H1 (cell line): ENCODE results near the gene ITGB4. TPM values are rescaled to one million over a fixed set of nuclear protein-coding genes. Genes with fewer than 3 reads are reported as not detected.

Experiments
- CTCF ChIA-PET: fragments of 300-600 bp; sonication (Branson Sonifier 250); formaldehyde crosslinking; loops from one replicate; lab custom pipeline; 2021; ENCODE audit not compliant: partially characterized antibody; lab: Charles Lee
- POLR2A ChIA-PET: fragments of 300-600 bp; sonication (Branson Sonifier 250); formaldehyde crosslinking; loops from one replicate; lab custom pipeline; 2021; ENCODE audit warnings: inconsistent platforms; ENCODE audit not compliant: partially characterized antibody; lab: Charles Lee
- DNase-seq, 2 experiments: peaks; one replicate each; pipeline versions ENCODE4 v3.0.0 to v3.0.0-alpha.2; 2010 to 2022; ENCODE audit warnings: low spot score in 2 of 2, low read depth in 1 of 2, mixed read lengths in 1 of 2
- FAIRE-seq: peaks from 2 replicates; lab custom pipeline; 2011; peaks lifted over from hg19 to GRCh38; lab: Jason Lieb, UNC
- H2AFZ ChIP-seq: 2 replicates; pipeline ENCODE4 v1.8.1; 2012; ENCODE audit warnings: low read length, inconsistent platforms
- H2AK5ac ChIP-seq: 2 replicates; pipeline ENCODE4 v1.6.1; 2013; ENCODE audit warnings: low read depth, low read length
- H2BK120ac ChIP-seq: replicated peaks from 2 replicates; pipeline ENCODE3; 2013; ENCODE audit warnings: low read depth, low read length, inconsistent platforms
- H2BK12ac ChIP-seq: 2 replicates; pipeline ENCODE4 v1.6.1; 2013; ENCODE audit warnings: low read depth, low read length
- H2BK15ac ChIP-seq: 2 replicates; pipeline ENCODE4 v1.6.1; 2013; ENCODE audit warnings: low read length
- H2BK20ac ChIP-seq: 2 replicates; pipeline ENCODE4 v1.6.1; 2013; ENCODE audit warnings: low read length
- H2BK5ac ChIP-seq: 2 replicates; pipeline ENCODE4 v1.6.1; 2013; ENCODE audit warnings: low read depth, low read length
- H3K14ac ChIP-seq: 2 replicates; pipeline ENCODE4 v1.6.1; 2013; ENCODE audit warnings: inconsistent platforms; ENCODE audit not compliant: insufficient read length
- H3K18ac ChIP-seq: 2 replicates; pipeline ENCODE4 v1.6.1; 2013; ENCODE audit warnings: low read length; ENCODE audit errors: extremely low read depth
- H3K23ac ChIP-seq: 2 replicates; pipeline ENCODE4 v1.6.1; 2013; ENCODE audit warnings: inconsistent platforms; ENCODE audit not compliant: insufficient read length
- H3K23me2 ChIP-seq: 2 replicates; pipeline ENCODE4 v1.6.1; 2013; ENCODE audit warnings: low read depth, low read length
- H3K27ac ChIP-seq: 2 replicates; pipeline ENCODE4 v1.6.1; 2011; ENCODE audit warnings: low read depth, low read length, inconsistent platforms
- H3K27me3 ChIP-seq, 4 experiments: replicated peaks in 1 of 4; 1 replicate in 1 of 4; 2 replicates in 3 of 4; pipeline versions ENCODE4 v1.6.1 to v1.8.1; 2011 to 2013; ENCODE audit warnings: low read length in 3 of 4, mild to moderate bottlenecking in 3 of 4, inconsistent platforms in 2 of 4, mixed read lengths in 2 of 4, moderate library complexity in 1 of 4; ENCODE audit not compliant: control insufficient read depth in 3 of 4, insufficient read depth in 3 of 4; ENCODE audit errors: extremely low read depth in 1 of 4
- H3K36me3 ChIP-seq, 4 experiments: 2 replicates each; pipeline versions ENCODE4 v1.6.1 to v1.8.1; 2011 to 2013; ENCODE audit warnings: mild to moderate bottlenecking in 4 of 4, low read length in 3 of 4, moderate library complexity in 2 of 4, control low read depth in 1 of 4, inconsistent platforms in 1 of 4; ENCODE audit not compliant: insufficient read depth in 4 of 4, control insufficient read depth in 2 of 4
- H3K4ac ChIP-seq: replicated peaks from 2 replicates; pipeline ENCODE3; 2013; ENCODE audit warnings: low read length, low read depth, mixed read lengths, inconsistent platforms; ENCODE audit not compliant: insufficient read length
- H3K4me1 ChIP-seq, 4 experiments: replicated peaks in 1 of 4; 1 replicate in 1 of 4; 2 replicates in 3 of 4; pipeline versions ENCODE4 v1.6.1 to v1.8.1; 2011 to 2013; ENCODE audit warnings: low read length in 3 of 4, inconsistent platforms in 2 of 4, mixed read lengths in 1 of 4; ENCODE audit not compliant: insufficient read depth in 4 of 4, control insufficient read depth in 3 of 4
- H3K4me2 ChIP-seq, 2 experiments: 2 replicates each; pipeline versions ENCODE4 v1.6.1 to v1.8.1; 2011 to 2013; ENCODE audit warnings: low read depth in 2 of 2, low read length in 2 of 2, control low read depth in 1 of 2, inconsistent platforms in 1 of 2, mild to moderate bottlenecking in 1 of 2; ENCODE audit not compliant: insufficient read depth in 1 of 2
- H3K4me3 ChIP-seq, 4 experiments: fragments of 200-600, 300-600 bp in 1 of 4; sonication (generic), shearing (Covaris generic), sonication (Bioruptor Twin) in 1 of 4; 2 replicates each; pipeline versions ENCODE4 v1.5.1 to v1.8.1; 2011 to 2016; ENCODE audit warnings: low read length in 4 of 4, low read depth in 3 of 4, control low read depth in 2 of 4, inconsistent platforms in 2 of 4, mild to moderate bottlenecking in 2 of 4, mixed read lengths in 1 of 4, moderate library complexity in 1 of 4; ENCODE audit not compliant: insufficient read depth in 2 of 4; ENCODE audit errors: extremely low read depth in 1 of 4
- H3K56ac ChIP-seq: replicated peaks from 2 replicates; pipeline ENCODE3; 2013; ENCODE audit warnings: low read depth, mild to moderate bottlenecking, mixed read lengths, low read length, inconsistent platforms; ENCODE audit not compliant: insufficient read length
- H3K79me1 ChIP-seq: 2 replicates; pipeline ENCODE4 v1.6.1; 2013; ENCODE audit warnings: low read depth, low read length, control low read depth
- H3K79me2 ChIP-seq, 2 experiments: 2 replicates each; pipeline versions ENCODE4 v1.6.1 to v1.8.1; 2012 to 2013; ENCODE audit warnings: low read length in 2 of 2, mild to moderate bottlenecking in 2 of 2, inconsistent platforms in 1 of 2; ENCODE audit not compliant: insufficient read depth in 2 of 2, control insufficient read depth in 1 of 2
- H3K9ac ChIP-seq, 4 experiments: replicated peaks in 1 of 4; 1 replicate in 1 of 4; 2 replicates in 3 of 4; pipeline versions ENCODE4 v1.6.1 to v1.8.1; 2011 to 2013; ENCODE audit warnings: low read depth in 3 of 4, low read length in 3 of 4, control low read depth in 2 of 4, mild to moderate bottlenecking in 2 of 4, moderate library complexity in 2 of 4, inconsistent platforms in 1 of 4; ENCODE audit errors: extremely low read depth in 1 of 4
- H3K9me3 ChIP-seq, 2 experiments: 2 replicates each; pipeline versions ENCODE4 v1.6.1 to v1.8.1; 2012 to 2013; ENCODE audit warnings: mild to moderate bottlenecking in 2 of 2, moderate library complexity in 2 of 2, control low read depth in 1 of 2, inconsistent platforms in 1 of 2, low read depth in 1 of 2, low read length in 1 of 2, mixed read lengths in 1 of 2; ENCODE audit not compliant: insufficient read depth in 2 of 2
- H4K20me1 ChIP-seq, 2 experiments: replicated peaks in 1 of 2; 2 replicates each; pipeline versions ENCODE3 to v1.8.1; 2011 to 2013; ENCODE audit warnings: inconsistent platforms in 2 of 2, low read length in 2 of 2, mild to moderate bottlenecking in 1 of 2; ENCODE audit not compliant: insufficient read depth in 2 of 2, control insufficient read depth in 1 of 2
- H4K5ac ChIP-seq: 2 replicates; pipeline ENCODE4 v1.6.1; 2013; ENCODE audit warnings: low read length, low read depth, mixed read lengths, inconsistent platforms; ENCODE audit not compliant: insufficient read length
- H4K8ac ChIP-seq: 2 replicates; pipeline ENCODE4 v1.8.0; 2013; ENCODE audit warnings: mild to moderate bottlenecking, moderate library complexity, low read length, inconsistent platforms; ENCODE audit not compliant: insufficient read depth; ENCODE audit errors: extremely low read depth
- H4K91ac ChIP-seq: replicated peaks from 2 replicates; pipeline ENCODE3; 2013; ENCODE audit warnings: low read length, mixed read lengths, inconsistent platforms; ENCODE audit not compliant: insufficient read length
- CHD1 ChIP-seq: IDR thresholded peaks from 2 replicates; pipeline ENCODE4 v1.6.1; 2012; ENCODE audit warnings: low read depth, low read length, improper control_type of control experiment
- EP300 ChIP-seq, 2 experiments: IDR thresholded peaks; 1 replicate in 1 of 2; 2 replicates in 1 of 2; pipeline ENCODE4 v1.6.1; 2011 to 2012; ENCODE audit warnings: low read depth in 2 of 2, low read length in 2 of 2, mild to moderate bottlenecking in 2 of 2, borderline replicate concordance in 1 of 2, inconsistent platforms in 1 of 2, moderate library complexity in 1 of 2
- HDAC2 ChIP-seq, 2 experiments: fragments of 300-600 bp in 1 of 2; sonication (generic) in 1 of 2; IDR thresholded peaks; 2 replicates each; pipeline ENCODE4 v1.6.1; 2011 to 2012; ENCODE audit warnings: low read depth in 2 of 2, low read length in 2 of 2, mild to moderate bottlenecking in 2 of 2, moderate library complexity in 2 of 2, borderline replicate concordance in 1 of 2, inconsistent platforms in 1 of 2
- JUND ChIP-seq: IDR thresholded peaks from 2 replicates; pipeline ENCODE4 v1.6.1; 2011; ENCODE audit warnings: mild to moderate bottlenecking, improper control_type of control experiment, low read length
- TBP ChIP-seq: IDR thresholded peaks from 2 replicates; pipeline ENCODE4 v1.6.1; 2011; ENCODE audit warnings: low read depth, low read length, improper control_type of control experiment
- WGBS, 2 experiments: shearing (Covaris generic) in 1 of 2; methylation state at CpG; one replicate each; pipeline versions ENCODE4 v1.1.6 to v1.1.7; 2013 to 2015; ENCODE audit warnings: low lambda C conversion rate in 2 of 2, mixed read lengths in 2 of 2, inconsistent platforms in 1 of 2, low coverage in 1 of 2, missing lambda C conversion rate in 1 of 2; ENCODE audit not compliant: insufficient replicate concordance in 2 of 2, insufficient coverage in 1 of 2, insufficient read length in 1 of 2; ENCODE audit errors: extremely low coverage in 1 of 2, missing lambda C conversion rate in 1 of 2; 5-methylcytosine and 5-hydroxymethylcytosine counted together
- polyA plus RNA-seq, 7 experiments: library from polyadenylated mRNA; depleted of rRNA in 3 of 7; stranded (reverse) in 5 of 7; unstranded in 2 of 7; fragments of >200 nt in 5 of 7; fragments of 200-250 nt in 2 of 7; gene quantifications; 1 replicate in 5 of 7; 2 replicates in 1 of 7; 4 replicates in 1 of 7; pipeline versions ENCODE4 v1.2.1 to v1.2.3, GENCODE V29; 2011 to 2013; ENCODE audit warnings: missing spikeins in 2 of 7, mixed read lengths in 2 of 7
- total RNA-seq: library from RNA; stranded (reverse); fragmentation: NEBNext Ultra II Directional; extraction: Animal tissue kit (Norgen Biotek cat#: 25700); gene quantifications from 2 replicates; pipeline ENCODE4 v1.2.1, GENCODE V29; 2021
- TF ChIP-seq, protein P1 (sequence below), 3 experiments: IDR thresholded peaks; 1 replicate in 2 of 3; 2 replicates in 1 of 3; pipeline versions ENCODE4 v1.5.1 to v1.6.1; 2011; ENCODE audit warnings: low read length in 3 of 3, mild to moderate bottlenecking in 3 of 3, inconsistent platforms in 2 of 3, low read depth in 1 of 3, moderate library complexity in 1 of 3; ENCODE audit not compliant: insufficient read depth in 1 of 3; ENCODE audit errors: control extremely low read depth in 1 of 3

The ITGB4 gene
- total and polyA plus RNA-seq, 2 of the 8 experiments (the other 6 are each of a cell fraction or from before 2014, with no cell fraction given): 5.2 to 5.6 TPM

DNA sequence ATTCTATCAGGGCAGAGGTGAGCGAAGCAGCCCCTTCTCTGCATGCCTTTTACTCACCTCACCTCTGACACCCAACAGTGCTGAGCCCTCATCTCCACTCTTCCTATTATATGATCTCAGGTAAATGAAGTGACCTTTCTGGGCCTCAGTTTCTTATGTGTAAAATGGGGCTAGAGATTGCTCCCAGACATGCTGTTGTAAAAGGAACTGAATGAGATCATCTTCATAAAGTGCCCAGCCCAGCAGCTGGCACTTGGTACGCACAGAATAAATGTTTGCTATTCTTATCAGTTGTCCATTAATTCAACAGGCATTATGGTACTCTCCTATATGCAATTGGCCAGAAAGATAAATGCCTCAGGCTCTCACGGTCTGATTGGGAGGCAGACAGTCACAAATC is 48.3 kb downstream of the ITGB4 start:
- Histone ChIP-seq H4K5ac (no peak overlapping the region), H3K4me3 (no peak overlapping the region)
- POLR2A ChIA-PET: interaction anchor here (1.0 to 4.9 kb wide), 3 partner anchors 9 to 14 kb away, joined by 3 to 47 read pairs (median 9); a partner anchor contains a TSS

More for the DNA sequence above, 48.3 kb downstream of the ITGB4 start:
- no peaks in the 10 kb centered on the region for H3K36me3 ChIP-seq
- H3K4ac ChIP-seq: no peak overlapping the region
- no peak overlapping the region for H3K4me2 ChIP-seq
- 88% methylated on average over 3 of the region's 3 CpGs; no CpG with 5 or more reads in 1 of the 2 experiments for WGBS, 2 experiments
- H2BK12ac ChIP-seq: no peak overlapping the region
- H3K23me2 ChIP-seq: peaks cover 2% of the 10 kb centered on the region; the same call in 1 of the 2 replicates
- H3K27ac ChIP-seq: no peak overlapping the region
- TF ChIP-seq EP300 (IDR thresholded peaks at IDR 0.05; ENCODE audit: borderline replicate concordance in 1 of 2, low read depth in 2 of 2, low read length in 2 of 2) (no peak), JUND (no peak), HDAC2 (IDR thresholded peaks at IDR 0.05; ENCODE audit: borderline replicate concordance in 1 of 2, low read depth in 2 of 2, low read length in 2 of 2) (no peak), CHD1 (no peak), TBP (no peak)
- TF ChIP-seq, protein P1, sequence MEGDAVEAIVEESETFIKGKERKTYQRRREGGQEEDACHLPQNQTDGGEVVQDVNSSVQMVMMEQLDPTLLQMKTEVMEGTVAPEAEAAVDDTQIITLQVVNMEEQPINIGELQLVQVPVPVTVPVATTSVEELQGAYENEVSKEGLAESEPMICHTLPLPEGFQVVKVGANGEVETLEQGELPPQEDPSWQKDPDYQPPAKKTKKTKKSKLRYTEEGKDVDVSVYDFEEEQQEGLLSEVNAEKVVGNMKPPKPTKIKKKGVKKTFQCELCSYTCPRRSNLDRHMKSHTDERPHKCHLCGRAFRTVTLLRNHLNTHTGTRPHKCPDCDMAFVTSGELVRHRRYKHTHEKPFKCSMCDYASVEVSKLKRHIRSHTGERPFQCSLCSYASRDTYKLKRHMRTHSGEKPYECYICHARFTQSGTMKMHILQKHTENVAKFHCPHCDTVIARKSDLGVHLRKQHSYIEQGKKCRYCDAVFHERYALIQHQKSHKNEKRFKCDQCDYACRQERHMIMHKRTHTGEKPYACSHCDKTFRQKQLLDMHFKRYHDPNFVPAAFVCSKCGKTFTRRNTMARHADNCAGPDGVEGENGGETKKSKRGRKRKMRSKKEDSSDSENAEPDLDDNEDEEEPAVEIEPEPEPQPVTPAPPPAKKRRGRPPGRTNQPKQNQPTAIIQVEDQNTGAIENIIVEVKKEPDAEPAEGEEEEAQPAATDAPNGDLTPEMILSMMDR (IDR thresholded peaks at IDR 0.05; ENCODE audit: control extremely low read depth in 1 of 3, insufficient read depth in 1 of 3, low read depth in 1 of 3, low read length in 3 of 3): no peak
- no peak overlapping the region for H3K9ac ChIP-seq
- H3K56ac ChIP-seq: no peak overlapping the region
- H4K91ac ChIP-seq: no peak overlapping the region
- H2AFZ ChIP-seq: no peak overlapping the region
- FAIRE-seq (no peak), DNase-seq (no peak)
- H2BK5ac ChIP-seq: no peak overlapping the region
- H2BK20ac ChIP-seq: no peak overlapping the region
- H4K20me1 ChIP-seq: no peaks in the 10 kb centered on the region
- H3K27me3 ChIP-seq: no peaks in the 10 kb centered on the region
- CTCF ChIA-PET: interaction anchor here (0.6 to 21.4 kb wide), 4 partner anchors 12 to 77 kb away, joined by 3 to 359 read pairs (median 4); partner anchors contain the start of gene GALK1
- peaks cover 0 to 4% (median 0%) of the 10 kb centered on the region in 4 experiments; a peak in 3 of 7 replicates for H3K4me1 ChIP-seq
- no peak overlapping the region for H2AK5ac ChIP-seq
- H3K23ac ChIP-seq: no peak overlapping the region
- H3K9me3 ChIP-seq: no peaks in the 10 kb centered on the region
- H3K14ac ChIP-seq: no peak overlapping the region
- H2BK120ac ChIP-seq: no peak overlapping the region
- H3K18ac ChIP-seq: no peak overlapping the region
- no peak overlapping the region for H2BK15ac ChIP-seq
- H3K79me2 ChIP-seq: no peaks in the 10 kb centered on the region
- no peak overlapping the region for H4K8ac ChIP-seq
- H3K79me1 ChIP-seq: no peaks in the 10 kb centered on the region
